C4-2B (cell line): ENCODE data around the gene SYT1.

Source experiments
- ZFX ChIP-seq: fragments of 450-650 bp; IDR thresholded peaks from 2 replicates; pipeline ENCODE4 v1.6.1; 2017
- TF ChIP-seq, protein P1 (sequence below): fragments of 450-650 bp; conservative IDR thresholded peaks from 2 replicates; pipeline ENCODE4 v1.5.1; 2017; ENCODE audit warnings: mild to moderate bottlenecking

DNA sequence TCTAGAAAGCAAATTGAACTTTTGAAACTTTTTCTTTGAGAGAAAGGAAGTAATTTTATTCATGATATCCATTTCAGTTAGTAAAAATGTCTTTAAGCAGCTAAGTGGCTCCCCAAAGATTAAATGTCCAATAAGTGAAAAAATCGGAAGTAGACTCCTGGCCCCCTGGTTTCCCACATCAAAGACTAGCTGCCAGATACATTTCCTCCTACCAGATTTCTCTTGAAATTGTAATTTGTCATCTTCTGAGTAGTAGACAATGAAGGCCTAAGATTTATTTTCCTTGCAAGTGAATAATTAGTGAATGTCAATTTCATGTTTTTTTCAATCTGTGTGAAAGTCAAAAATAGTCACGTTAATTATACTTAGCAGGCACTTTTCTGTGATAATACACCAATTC lies 321.9 kb downstream of the SYT1 start:
- TF ChIP-seq, protein P1, sequence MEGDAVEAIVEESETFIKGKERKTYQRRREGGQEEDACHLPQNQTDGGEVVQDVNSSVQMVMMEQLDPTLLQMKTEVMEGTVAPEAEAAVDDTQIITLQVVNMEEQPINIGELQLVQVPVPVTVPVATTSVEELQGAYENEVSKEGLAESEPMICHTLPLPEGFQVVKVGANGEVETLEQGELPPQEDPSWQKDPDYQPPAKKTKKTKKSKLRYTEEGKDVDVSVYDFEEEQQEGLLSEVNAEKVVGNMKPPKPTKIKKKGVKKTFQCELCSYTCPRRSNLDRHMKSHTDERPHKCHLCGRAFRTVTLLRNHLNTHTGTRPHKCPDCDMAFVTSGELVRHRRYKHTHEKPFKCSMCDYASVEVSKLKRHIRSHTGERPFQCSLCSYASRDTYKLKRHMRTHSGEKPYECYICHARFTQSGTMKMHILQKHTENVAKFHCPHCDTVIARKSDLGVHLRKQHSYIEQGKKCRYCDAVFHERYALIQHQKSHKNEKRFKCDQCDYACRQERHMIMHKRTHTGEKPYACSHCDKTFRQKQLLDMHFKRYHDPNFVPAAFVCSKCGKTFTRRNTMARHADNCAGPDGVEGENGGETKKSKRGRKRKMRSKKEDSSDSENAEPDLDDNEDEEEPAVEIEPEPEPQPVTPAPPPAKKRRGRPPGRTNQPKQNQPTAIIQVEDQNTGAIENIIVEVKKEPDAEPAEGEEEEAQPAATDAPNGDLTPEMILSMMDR, result no peak
- TF ChIP-seq ZFX, result no peak
